Endothelial cell (in vitro differentiated cells): ENCODE results near the gene CDK14. TPM values are rescaled to one million over a fixed set of nuclear protein-coding genes. Genes with fewer than 3 reads are reported as not detected.

Experiments used
- DNase-seq: peaks from one replicate; pipeline ENCODE4 v3.0.0; 2021; ENCODE audit warnings: low spot score
- H3K27ac Mint-ChIP-seq: one replicate; pipeline ENCODE4 v1.8.0; 2021; ENCODE audit warnings: mixed read lengths, inconsistent platforms; ENCODE audit not compliant: unreplicated experiment
- H3K27me3 Mint-ChIP-seq: one replicate; pipeline ENCODE4 v1.8.0; 2021; ENCODE audit warnings: mild to moderate bottlenecking, moderate library complexity, mixed read lengths, inconsistent platforms; ENCODE audit not compliant: unreplicated experiment
- H3K36me3 Mint-ChIP-seq: one replicate; pipeline ENCODE4 v1.8.0; 2021; ENCODE audit warnings: mild to moderate bottlenecking, low read depth, mixed read lengths, inconsistent platforms; ENCODE audit not compliant: unreplicated experiment
- H3K4me1 Mint-ChIP-seq: one replicate; pipeline ENCODE4 v1.8.0; 2021; ENCODE audit warnings: mild to moderate bottlenecking, mixed read lengths, inconsistent platforms; ENCODE audit not compliant: unreplicated experiment
- H3K4me3 Mint-ChIP-seq: one replicate; pipeline ENCODE4 v1.8.0; 2021; ENCODE audit warnings: mild to moderate bottlenecking, mixed read lengths, inconsistent platforms; ENCODE audit not compliant: unreplicated experiment
- H3K9me3 Mint-ChIP-seq: one replicate; pipeline ENCODE4 v1.8.0; 2021; ENCODE audit warnings: mixed read lengths, inconsistent platforms; ENCODE audit not compliant: unreplicated experiment
- total RNA-seq: library from RNA; stranded (reverse); fragmentation: NEBNext Ultra II Directional; extraction: Animal tissue kit (Norgen Biotek cat#: 25700); gene quantifications from one replicate; pipeline ENCODE4 v1.2.1, GENCODE V29; 2021; ENCODE audit not compliant: unreplicated experiment
- TF ChIP-seq, protein P1 (sequence below): fragments of 200-600 bp; sonication (generic); IDR thresholded peaks from one replicate; pipeline ENCODE4 v1.5.0; 2021; ENCODE audit warnings: antibody characterized with exemption; ENCODE audit not compliant: unreplicated experiment

Gene CDK14
- total RNA-seq, 1 donor from 2014 or later = 30.2 TPM

DNA sequence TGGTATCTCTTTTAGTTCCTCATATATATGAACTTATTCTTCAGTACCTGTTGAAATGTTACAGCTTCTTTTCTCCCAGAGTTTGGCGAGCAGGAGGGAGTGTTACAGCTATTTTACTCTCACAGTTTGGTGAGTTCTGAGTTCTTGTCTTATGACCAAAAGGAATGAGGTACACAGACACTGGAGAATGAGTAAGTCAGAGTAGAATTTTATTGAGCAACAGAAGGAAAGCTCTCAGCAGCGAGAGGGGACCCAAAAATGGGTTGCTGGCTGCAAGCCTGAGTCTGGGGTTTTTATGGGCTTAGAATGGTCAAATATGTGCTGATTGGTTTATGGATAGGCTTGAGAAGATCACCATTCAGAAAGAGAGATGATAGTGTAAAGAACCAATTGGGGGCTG, 175.2 kb downstream of the CDK14 start:
- peaks cover 16% of the 10 kb centered on the region for H3K36me3 Mint-ChIP-seq
- H3K27me3 Mint-ChIP-seq = peaks cover 1% of the 10 kb centered on the region
- TF ChIP-seq, protein P1, sequence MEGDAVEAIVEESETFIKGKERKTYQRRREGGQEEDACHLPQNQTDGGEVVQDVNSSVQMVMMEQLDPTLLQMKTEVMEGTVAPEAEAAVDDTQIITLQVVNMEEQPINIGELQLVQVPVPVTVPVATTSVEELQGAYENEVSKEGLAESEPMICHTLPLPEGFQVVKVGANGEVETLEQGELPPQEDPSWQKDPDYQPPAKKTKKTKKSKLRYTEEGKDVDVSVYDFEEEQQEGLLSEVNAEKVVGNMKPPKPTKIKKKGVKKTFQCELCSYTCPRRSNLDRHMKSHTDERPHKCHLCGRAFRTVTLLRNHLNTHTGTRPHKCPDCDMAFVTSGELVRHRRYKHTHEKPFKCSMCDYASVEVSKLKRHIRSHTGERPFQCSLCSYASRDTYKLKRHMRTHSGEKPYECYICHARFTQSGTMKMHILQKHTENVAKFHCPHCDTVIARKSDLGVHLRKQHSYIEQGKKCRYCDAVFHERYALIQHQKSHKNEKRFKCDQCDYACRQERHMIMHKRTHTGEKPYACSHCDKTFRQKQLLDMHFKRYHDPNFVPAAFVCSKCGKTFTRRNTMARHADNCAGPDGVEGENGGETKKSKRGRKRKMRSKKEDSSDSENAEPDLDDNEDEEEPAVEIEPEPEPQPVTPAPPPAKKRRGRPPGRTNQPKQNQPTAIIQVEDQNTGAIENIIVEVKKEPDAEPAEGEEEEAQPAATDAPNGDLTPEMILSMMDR = no peak
- H3K4me1 Mint-ChIP-seq = no peaks in the 10 kb centered on the region
- no peak overlapping the region for H3K27ac Mint-ChIP-seq
- DNase-seq = no peak
- H3K9me3 Mint-ChIP-seq = no peaks in the 10 kb centered on the region
- no peak overlapping the region for H3K4me3 Mint-ChIP-seq

DNA sequence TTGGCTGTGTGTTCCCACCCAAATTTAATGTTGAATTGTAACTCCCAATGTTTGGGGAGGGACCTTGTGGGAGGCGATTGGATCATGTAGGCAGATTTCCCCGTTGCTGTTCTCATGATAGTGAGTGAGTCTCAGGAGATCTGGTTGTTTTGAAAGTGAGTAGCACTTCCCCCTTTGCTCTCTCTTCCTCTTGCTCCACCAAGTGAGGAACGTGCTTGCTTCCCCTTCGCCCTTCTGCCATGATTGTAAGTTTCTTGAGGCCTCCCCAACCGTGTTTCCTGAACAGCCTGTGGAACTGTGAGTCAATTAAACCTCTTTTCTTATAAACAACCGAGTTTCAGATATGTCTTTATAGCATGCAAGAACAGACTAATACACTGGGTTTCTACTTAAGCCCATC, 176.3 kb downstream of the CDK14 start:
- TF ChIP-seq, protein P1 = no peak
- no peak overlapping the region for H3K27ac Mint-ChIP-seq
- H3K36me3 Mint-ChIP-seq = peaks cover 16% of the 10 kb centered on the region
- H3K27me3 Mint-ChIP-seq = peaks cover 1% of the 10 kb centered on the region
- DNase-seq = no peak
- no peak overlapping the region for H3K4me3 Mint-ChIP-seq
- no peaks in the 10 kb centered on the region for H3K9me3 Mint-ChIP-seq
- H3K4me1 Mint-ChIP-seq = no peaks in the 10 kb centered on the region

DNA sequence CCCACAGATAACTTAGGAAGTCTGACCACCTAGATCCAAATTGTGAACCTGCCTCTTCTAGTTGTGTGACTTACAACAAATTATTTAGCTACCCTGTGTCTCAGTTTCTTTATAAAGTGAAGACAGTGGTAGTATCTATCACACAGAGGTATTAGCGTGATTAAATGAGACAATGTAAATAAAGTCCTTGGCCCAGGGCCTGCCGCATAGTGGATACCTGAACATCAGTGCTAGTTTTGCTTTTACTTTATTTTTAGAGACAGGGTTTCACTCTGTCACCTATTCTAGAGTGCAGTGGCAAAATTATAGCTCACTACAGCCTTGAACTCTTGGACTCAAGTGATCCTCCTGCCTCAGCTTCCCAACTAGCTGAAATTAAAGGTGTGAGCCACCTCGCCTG, 177.1 kb downstream of the CDK14 start:
- Mint-ChIP-seq H3K27ac (no peak overlapping the region), H3K9me3 (no peaks in the 10 kb centered on the region), H3K4me1 (no peaks in the 10 kb centered on the region), H3K27me3 (peaks cover 1% of the 10 kb centered on the region), H3K4me3 (no peak overlapping the region), H3K36me3 (peaks cover 16% of the 10 kb centered on the region)
- DNase-seq = no peak
- TF ChIP-seq, protein P1 = no peak

DNA sequence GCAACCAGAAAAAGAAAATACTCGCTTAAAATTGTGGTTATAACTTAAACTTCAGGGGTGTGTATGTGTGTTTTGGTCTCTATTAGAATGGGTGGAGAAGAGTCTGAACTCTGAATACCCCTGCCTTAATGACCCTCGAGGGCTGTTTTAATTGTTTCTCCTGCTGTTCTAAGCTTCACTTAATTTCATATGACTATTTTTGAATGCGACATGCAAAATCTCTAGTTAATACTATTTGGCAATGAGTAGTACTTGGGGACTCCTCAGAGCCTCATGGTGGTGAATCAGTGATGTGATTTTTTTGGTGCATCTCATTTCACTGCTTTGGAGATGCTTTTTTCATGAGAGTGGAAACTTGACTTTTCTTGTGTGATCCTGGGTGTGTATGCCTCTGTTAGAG, 178.6 kb downstream of the CDK14 start:
- Mint-ChIP-seq H3K4me3 (no peak overlapping the region), H3K9me3 (no peaks in the 10 kb centered on the region)
- no peak for DNase-seq

DNA sequence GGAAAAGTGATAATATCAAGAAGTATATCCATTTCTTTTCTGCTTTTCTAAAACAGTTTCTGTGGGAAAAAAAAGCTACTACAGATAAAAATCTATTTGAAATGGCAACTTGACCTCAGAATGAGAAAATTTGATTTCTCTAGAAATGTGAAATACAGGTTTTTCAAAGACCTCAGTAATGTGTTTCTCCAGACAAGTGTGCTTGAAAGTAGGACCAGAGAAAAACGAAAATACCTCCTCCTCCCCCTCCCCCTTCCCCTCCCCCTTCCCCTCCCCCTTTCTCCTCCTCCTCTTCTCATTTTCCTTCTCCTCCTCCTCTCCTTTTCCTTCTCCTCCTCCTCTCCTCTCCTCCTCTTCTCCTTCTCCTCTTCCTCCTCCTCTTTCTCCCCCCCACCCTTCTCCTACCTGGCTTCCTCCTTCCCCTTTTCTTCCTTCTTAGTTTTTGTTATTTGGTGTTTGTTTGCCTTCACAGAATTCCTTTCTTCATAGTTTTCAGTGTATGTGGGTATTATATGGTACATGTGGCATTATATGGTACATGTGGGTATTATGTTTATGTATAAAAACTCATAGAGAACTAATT, 179.4 kb downstream of the CDK14 start:
- Mint-ChIP-seq H3K9me3 (no peaks in the 10 kb centered on the region), H3K36me3 (peaks cover 14% of the 10 kb centered on the region)
- DNase-seq = no peak

More for the DNA sequence above, 178.6 kb downstream of the CDK14 start:
- H3K4me1 Mint-ChIP-seq = no peaks in the 10 kb centered on the region
- no peak overlapping the region for H3K27ac Mint-ChIP-seq
- H3K36me3 Mint-ChIP-seq = peaks cover 16% of the 10 kb centered on the region
- H3K27me3 Mint-ChIP-seq = peaks cover 3% of the 10 kb centered on the region
- TF ChIP-seq, protein P1 = no peak

More for the DNA sequence above, 179.4 kb downstream of the CDK14 start:
- Mint-ChIP-seq H3K4me1 (no peaks in the 10 kb centered on the region), H3K27ac (no peak overlapping the region), H3K4me3 (no peak overlapping the region), H3K27me3 (peaks cover 3% of the 10 kb centered on the region)
- TF ChIP-seq, protein P1 = no peak
